Erythroblast (primary cell): ENCODE results near the gene ELP4.

Experiments
- GATA1 ChIP-seq: IDR thresholded peaks from 2 replicates; pipeline ENCODE4 v1.6.1; 2011; ENCODE audit warnings: low read depth, mild to moderate bottlenecking, control low read depth, low read length, moderate library complexity
- POLR2A ChIP-seq: IDR thresholded peaks from 2 replicates; pipeline ENCODE4 v1.6.1; 2011; ENCODE audit warnings: mild to moderate bottlenecking, low read length

- TF ChIP-seq POLR2A (no peak), GATA1 (no peak)
Observed at GRCh38 chr11:31687861-31688260, 178.3 kb downstream of the ELP4 start.
